PC-9 (cell line): ENCODE data around the gene EFCAB11. TPM values are rescaled to one million over a fixed set of nuclear protein-coding genes. Genes with fewer than 3 reads are reported as not detected.

Source experiments
- BruUV-seq: library from RNA; stranded (reverse); fragments of 400-500 nt; replicated peaks from 2 replicates; lab custom pipeline; 2021; lab: Mats Ljungman, UMichigan
- CTCF ChIA-PET: fragments of 300-600 bp; sonication (Branson Sonifier 250); formaldehyde crosslinking; loops from one replicate; lab custom pipeline; 2022; ENCODE audit warnings: antibody characterized with exemption; lab: Charles Lee
- POLR2A ChIA-PET: fragments of 300-600 bp; sonication (Branson Sonifier 250); formaldehyde crosslinking; loops from one replicate; lab custom pipeline; 2022; ENCODE audit warnings: antibody characterized with exemption; ENCODE audit not compliant: unreplicated experiment; lab: Charles Lee
- DNase-seq, 2 experiments: peaks; one replicate each; pipeline versions ENCODE4 v3.0.0 to v3.0.0-alpha.2; 2015 to 2022; ENCODE audit warnings: mixed read lengths in 1 of 2
- H2AFZ ChIP-seq: fragments of 200-600 bp; sonication (generic); 2 replicates; pipeline ENCODE4 v1.8.1; 2017; ENCODE audit warnings: antibody characterized with exemption
- H3F3A ChIP-seq: fragments of 200-600 bp; sonication (generic); 2 replicates; pipeline ENCODE4 v1.8.1; 2017; ENCODE audit warnings: antibody characterized with exemption, mild to moderate bottlenecking, low read depth; ENCODE audit not compliant: insufficient read depth
- H3K27ac ChIP-seq: fragments of 200-600 bp; sonication (generic); 2 replicates; pipeline ENCODE4 v1.6.1; 2016; ENCODE audit warnings: mixed run types
- H3K27me3 ChIP-seq: fragments of 200-600 bp; sonication (generic); 2 replicates; pipeline ENCODE4 v1.6.1; 2016; ENCODE audit warnings: low read depth, mixed run types; ENCODE audit not compliant: insufficient read depth
- H3K36me3 ChIP-seq: fragments of 200-600 bp; sonication (generic); 2 replicates; pipeline ENCODE4 v1.6.1; 2016; ENCODE audit warnings: low read depth, mixed run types
- H3K4me1 ChIP-seq: fragments of 200-600 bp; sonication (generic); replicated peaks from 2 replicates; pipeline ENCODE4 v1.6.1; 2016; ENCODE audit warnings: mixed run types; ENCODE audit not compliant: insufficient read depth
- H3K4me2 ChIP-seq: fragments of 200-600 bp; sonication (generic); 2 replicates; pipeline ENCODE4 v1.6.1; 2017; ENCODE audit warnings: mixed run types
- H3K4me3 ChIP-seq: fragments of 200-600 bp; sonication (generic); 2 replicates; pipeline ENCODE4 v1.6.1; 2016; ENCODE audit warnings: mixed run types
- H3K79me2 ChIP-seq: fragments of 200-600 bp; sonication (generic); 2 replicates; pipeline ENCODE4 v1.6.1; 2017; ENCODE audit warnings: low read depth, mixed run types
- H3K9me2 ChIP-seq: fragments of 200-600 bp; sonication (generic); 2 replicates; pipeline ENCODE4 v1.8.1; 2017; ENCODE audit warnings: mild to moderate bottlenecking; ENCODE audit not compliant: insufficient read depth
- H3K9me3 ChIP-seq: fragments of 200-600 bp; sonication (generic); 2 replicates; pipeline ENCODE4 v1.8.1; 2016; ENCODE audit warnings: low read depth; ENCODE audit not compliant: insufficient read depth
- H4K20me1 ChIP-seq: fragments of 200-600 bp; sonication (generic); 2 replicates; pipeline ENCODE4 v1.8.1; 2017; ENCODE audit not compliant: insufficient read depth
- EZH2 ChIP-seq: fragments of 200-600 bp; sonication (generic); IDR thresholded peaks from 2 replicates; pipeline ENCODE4 v1.8.0; 2017; ENCODE audit warnings: antibody characterized with exemption, low read depth
- intact Hi-C: fragments of 100-400 bp; cut with micrococcal nuclease; formaldehyde crosslinking; loops from one replicate; pipeline ENCODE4 v1.10.0; 2022; ENCODE audit not compliant: unreplicated experiment
- total RNA-seq: library from RNA; stranded (reverse); gene quantifications from 2 replicates; pipeline ENCODE4 v1.2.3, GENCODE V29; 2021
- TF ChIP-seq, protein P1 (sequence below): fragments of 200-600 bp; sonication (generic); conservative IDR thresholded peaks from 2 replicates; pipeline ENCODE4 v1.6.1; 2017; ENCODE audit warnings: mixed run types, antibody characterized with exemption, mild to moderate bottlenecking, moderate library complexity

Gene EFCAB11
- total RNA-seq, 1 experiment from 2014 or later, result 8.4 TPM

GRCh38 chr14:89798212-89798773 is 156.2 kb downstream of the EFCAB11 start:
- no TSS peak for BruUV-seq
- no peak overlapping the region for H3K4me3 ChIP-seq
- H3K79me2 ChIP-seq, result no peaks in the 10 kb centered on the region
- TF ChIP-seq, protein P1, sequence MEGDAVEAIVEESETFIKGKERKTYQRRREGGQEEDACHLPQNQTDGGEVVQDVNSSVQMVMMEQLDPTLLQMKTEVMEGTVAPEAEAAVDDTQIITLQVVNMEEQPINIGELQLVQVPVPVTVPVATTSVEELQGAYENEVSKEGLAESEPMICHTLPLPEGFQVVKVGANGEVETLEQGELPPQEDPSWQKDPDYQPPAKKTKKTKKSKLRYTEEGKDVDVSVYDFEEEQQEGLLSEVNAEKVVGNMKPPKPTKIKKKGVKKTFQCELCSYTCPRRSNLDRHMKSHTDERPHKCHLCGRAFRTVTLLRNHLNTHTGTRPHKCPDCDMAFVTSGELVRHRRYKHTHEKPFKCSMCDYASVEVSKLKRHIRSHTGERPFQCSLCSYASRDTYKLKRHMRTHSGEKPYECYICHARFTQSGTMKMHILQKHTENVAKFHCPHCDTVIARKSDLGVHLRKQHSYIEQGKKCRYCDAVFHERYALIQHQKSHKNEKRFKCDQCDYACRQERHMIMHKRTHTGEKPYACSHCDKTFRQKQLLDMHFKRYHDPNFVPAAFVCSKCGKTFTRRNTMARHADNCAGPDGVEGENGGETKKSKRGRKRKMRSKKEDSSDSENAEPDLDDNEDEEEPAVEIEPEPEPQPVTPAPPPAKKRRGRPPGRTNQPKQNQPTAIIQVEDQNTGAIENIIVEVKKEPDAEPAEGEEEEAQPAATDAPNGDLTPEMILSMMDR, result no peak
- no peak for TF ChIP-seq EZH2
- H3K9me2 ChIP-seq, result no peaks in the 10 kb centered on the region
- CTCF ChIA-PET, result no interaction called here
- DNase-seq, result no peak
- no peaks in the 10 kb centered on the region for H3K9me3 ChIP-seq
- H4K20me1 ChIP-seq, result no peaks in the 10 kb centered on the region
- POLR2A ChIA-PET, result no interaction called here
- no peaks in the 10 kb centered on the region for H3K4me1 ChIP-seq
- H2AFZ ChIP-seq, result no peak overlapping the region
- H3K27me3 ChIP-seq, result no peaks in the 10 kb centered on the region
- H3K36me3 ChIP-seq, result no peaks in the 10 kb centered on the region
- no peak overlapping the region for H3K27ac ChIP-seq
- H3K4me2 ChIP-seq, result no peak overlapping the region
- intact Hi-C loops, result no loop called here
- H3F3A ChIP-seq, result no peaks in the 10 kb centered on the region

- CTCF ChIA-PET, result no interaction called here
- DNase-seq, result no peak
Measured at GRCh38 chr14:89797148-89797547, 157.4 kb downstream of the EFCAB11 start.

DNA sequence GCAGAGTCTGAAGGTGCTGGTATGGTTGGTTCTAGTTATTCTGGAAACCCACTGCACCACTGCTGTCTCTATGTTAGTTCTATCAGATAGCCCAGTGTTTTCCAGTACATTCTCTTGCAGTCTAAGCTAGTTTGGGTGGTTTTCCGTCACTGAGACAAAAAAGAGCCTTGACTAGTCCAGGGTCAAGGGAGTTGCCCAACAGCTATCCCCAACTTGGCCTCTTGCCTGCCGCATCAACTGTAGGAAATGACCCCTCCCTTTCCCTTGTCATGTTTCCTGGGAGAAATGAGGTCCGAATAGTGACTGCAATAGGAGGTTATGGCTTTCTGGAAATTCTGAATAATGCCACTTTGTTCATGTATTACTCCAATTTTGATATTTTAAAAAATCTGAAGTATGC is 160.4 kb downstream of the EFCAB11 start:
- Histone ChIP-seq H3K27ac (no peak overlapping the region), H3K4me1 (no peaks in the 10 kb centered on the region), H3K27me3 (no peaks in the 10 kb centered on the region), H3K4me3 (no peak overlapping the region), H2AFZ (no peak overlapping the region), H3K4me2 (no peak overlapping the region), H3K36me3 (no peaks in the 10 kb centered on the region), H3K79me2 (no peaks in the 10 kb centered on the region), H3K9me2 (no peaks in the 10 kb centered on the region), H3K9me3 (no peaks in the 10 kb centered on the region), H4K20me1 (no peaks in the 10 kb centered on the region), H3F3A (no peaks in the 10 kb centered on the region)
- POLR2A ChIA-PET, result no interaction called here
- TF ChIP-seq EZH2, result no peak
- TF ChIP-seq, protein P1, result no peak
- BruUV-seq, result no TSS peak
- DNase-seq, result no peak
- CTCF ChIA-PET, result no interaction called here
- intact Hi-C loops, result no loop called here

More at GRCh38 chr14:89797148-89797547, 157.4 kb downstream of the EFCAB11 start:
- H3K27ac ChIP-seq, result no peak overlapping the region
- no peaks in the 10 kb centered on the region for H3K9me3 ChIP-seq
- no peaks in the 10 kb centered on the region for H3K36me3 ChIP-seq
- no peaks in the 10 kb centered on the region for H3K27me3 ChIP-seq
- POLR2A ChIA-PET, result no interaction called here
- no peaks in the 10 kb centered on the region for H3K4me1 ChIP-seq
- intact Hi-C loops, result no loop called here
- BruUV-seq, result no TSS peak
- H4K20me1 ChIP-seq, result no peaks in the 10 kb centered on the region
- no peaks in the 10 kb centered on the region for H3K79me2 ChIP-seq
- TF ChIP-seq, protein P1, result no peak
- TF ChIP-seq EZH2, result no peak
- H2AFZ ChIP-seq, result no peak overlapping the region
- no peak overlapping the region for H3K4me2 ChIP-seq
- H3K4me3 ChIP-seq, result no peak overlapping the region
- H3K9me2 ChIP-seq, result no peaks in the 10 kb centered on the region
- H3F3A ChIP-seq, result no peaks in the 10 kb centered on the region
